GM18873 (cell line): ENCODE data around the gene ZNF219.

ENCODE experiments used
- ATAC-seq: cut with Tn5 transposase; IDR thresholded peaks from one replicate; pipeline ENCODE4 v1.9.1; 2021; ENCODE audit warnings: mild to moderate bottlenecking, moderate library complexity, moderate number of reproducible peaks; ENCODE audit not compliant: unreplicated experiment, low FRiP score

The ZNF219 gene

GRCh38 chr14:21102521-21103410 lies 4.3 kb upstream of the ZNF219 start:
- ATAC-seq: no peak

GRCh38 chr14:21101802-21102413 lies 3.5 kb upstream of the ZNF219 start:
- no peak for ATAC-seq

GRCh38 chr14:21100931-21101330 lies 2.5 kb upstream of the ZNF219 start, which contains the start of gene TMEM253:
Gene TMEM253 (plus strand): TSS chr14:21101066. CDS start chr14:21101344, 278 bp downstream.
- no peak for ATAC-seq

GRCh38 chr14:21099596-21099985 lies 1.1 kb upstream of the ZNF219 start:
- no peak for ATAC-seq

GRCh38 chr14:21098892-21099595 lies 589 bp upstream of the ZNF219 start:
- ATAC-seq: no peak

GRCh38 chr14:21097636-21098075 lies 799 bp downstream of the ZNF219 start:
- ATAC-seq: no peak

- no peak for ATAC-seq
Measured at GRCh38 chr14:21096978-21097635, 1.3 kb downstream of the ZNF219 start.

GRCh38 chr14:21096438-21096837 lies 2.0 kb downstream of the ZNF219 start:
- ATAC-seq: no peak

- no peak for ATAC-seq
Measured at GRCh38 chr14:21095430-21096205, 2.8 kb downstream of the ZNF219 start.

GRCh38 chr14:21093769-21094681 lies 4.4 kb downstream of the ZNF219 start:
- no peak for ATAC-seq

- ATAC-seq: no peak
Measured at GRCh38 chr14:21093018-21093417, 5.4 kb downstream of the ZNF219 start.

- ATAC-seq: peak; percentile 79
Measured at GRCh38 chr14:21092273-21093011, 6.0 kb downstream of the ZNF219 start.

GRCh38 chr14:21091821-21092272 lies 6.6 kb downstream of the ZNF219 start:
- ATAC-seq: no peak

- ATAC-seq: no peak
Measured at GRCh38 chr14:21090940-21091663, 7.4 kb downstream of the ZNF219 start.

- no peak for ATAC-seq
Measured at GRCh38 chr14:21090194-21090939, 8.1 kb downstream of the ZNF219 start.

GRCh38 chr14:21089877-21090193 lies 8.6 kb downstream of the ZNF219 start:
- no peak for ATAC-seq

- ATAC-seq: no peak
Measured at GRCh38 chr14:21089271-21089670, 9.2 kb downstream of the ZNF219 start.
